IPS-NIHi11 (cell line): ENCODE results near the gene CPPED1.

Source experiments
- DNase-seq: peaks from one replicate; pipeline ENCODE4 v3.0.0; 2012; ENCODE audit warnings: mixed read lengths, low spot score

The CPPED1 gene

GRCh38 chr16:12643034-12643455 lies 160.6 kb downstream of the CPPED1 start:
- DNase-seq, result no peak

- DNase-seq, result no peak
These were observed 164.6 kb downstream of the CPPED1 start for GRCh38 chr16:12639044-12639443.

GRCh38 chr16:12637002-12637401 lies 166.7 kb downstream of the CPPED1 start:
- peak; percentile 46 for DNase-seq

- DNase-seq, result no peak
These were observed 174.4 kb downstream of the CPPED1 start for GRCh38 chr16:12629271-12629670.

GRCh38 chr16:12628536-12628935 lies 175.2 kb downstream of the CPPED1 start:
- no peak for DNase-seq

- DNase-seq, result no peak
These were observed 176.3 kb downstream of the CPPED1 start for GRCh38 chr16:12627394-12627793.

- no peak for DNase-seq
These were observed 177.3 kb downstream of the CPPED1 start for GRCh38 chr16:12626411-12626810.

- DNase-seq, result no peak
These were observed 178.0 kb downstream of the CPPED1 start for GRCh38 chr16:12625716-12626115.

- peak; percentile 30 for DNase-seq
These were observed 178.6 kb downstream of the CPPED1 start for GRCh38 chr16:12625068-12625467.

- no peak for DNase-seq
These were observed 183.5 kb downstream of the CPPED1 start for GRCh38 chr16:12620150-12620549.

GRCh38 chr16:12618515-12618914 lies 185.2 kb downstream of the CPPED1 start:
- no peak for DNase-seq

GRCh38 chr16:12617401-12617819 lies 186.3 kb downstream of the CPPED1 start:
- DNase-seq, result no peak

GRCh38 chr16:12614662-12615278 lies 188.9 kb downstream of the CPPED1 start:
- no peak for DNase-seq

GRCh38 chr16:12613992-12614661 lies 189.6 kb downstream of the CPPED1 start:
- DNase-seq, result no peak

- no peak for DNase-seq
These were observed 190.3 kb downstream of the CPPED1 start for GRCh38 chr16:12613131-12613991.

- DNase-seq, result no peak
These were observed 191.0 kb downstream of the CPPED1 start for GRCh38 chr16:12612598-12613101.

- no peak for DNase-seq
These were observed 191.6 kb downstream of the CPPED1 start for GRCh38 chr16:12611916-12612597.

GRCh38 chr16:12611006-12611477 lies 192.6 kb downstream of the CPPED1 start:
- DNase-seq, result no peak

- DNase-seq, result no peak
These were observed 193.6 kb downstream of the CPPED1 start for GRCh38 chr16:12609937-12610699.
